Brain pericyte (primary cell): ENCODE data around the gene TUBA1B.
"Not testable (repeated sequence)": the region's sequence is repeated elsewhere in the genome, so short reads cannot be mapped to it uniquely, and the experiment has no call there.

Experiments
- DNase-seq: peaks from one replicate; pipeline ENCODE4 v3.0.0-alpha.2; 2012; ENCODE audit warnings: low read depth, low spot score

The TUBA1B gene

GRCh38 chr12:49131051-49131893 lies at the start of gene TUBA1B:
Gene TUBA1B, minus strand, starts transcription at chr12:49131395. Its CDS starts 95 bp downstream, at chr12:49131300.
- peak; percentile 52 for DNase-seq

GRCh38 chr12:49174218-49174617 lies 43.0 kb upstream of the TUBA1B start:
- no peak for DNase-seq

GRCh38 chr12:49170924-49171323 lies 39.7 kb upstream of the TUBA1B start:
- DNase-seq, result no peak

GRCh38 chr12:49165114-49165513 lies 33.9 kb upstream of the TUBA1B start:
- no peak for DNase-seq

GRCh38 chr12:49161901-49162300 lies 30.7 kb upstream of the TUBA1B start:
- not testable (repeated sequence) for DNase-seq

- DNase-seq, result no peak
These were observed 30.0 kb upstream of the TUBA1B start for GRCh38 chr12:49161092-49161795.

GRCh38 chr12:49160399-49160798 lies 29.2 kb upstream of the TUBA1B start:
- no peak for DNase-seq

- DNase-seq, result no peak
These were observed 23.0 kb upstream of the TUBA1B start for GRCh38 chr12:49154221-49154620.

- DNase-seq, result no peak
These were observed 16.2 kb upstream of the TUBA1B start for GRCh38 chr12:49147384-49147783.

- DNase-seq, result no peak
These were observed 15.2 kb upstream of the TUBA1B start for GRCh38 chr12:49146406-49146805.

GRCh38 chr12:49144384-49144783 lies 13.2 kb upstream of the TUBA1B start:
- no peak for DNase-seq

GRCh38 chr12:49138999-49139398 lies 7.8 kb upstream of the TUBA1B start:
- DNase-seq, result no peak

GRCh38 chr12:49138587-49138986 lies 7.4 kb upstream of the TUBA1B start:
- no peak for DNase-seq

GRCh38 chr12:49137476-49137875 lies 6.3 kb upstream of the TUBA1B start:
- DNase-seq, result no peak

GRCh38 chr12:49136997-49137396 lies 5.8 kb upstream of the TUBA1B start:
- not testable (repeated sequence) for DNase-seq

GRCh38 chr12:49133590-49133989 lies 2.4 kb upstream of the TUBA1B start:
- DNase-seq, result no peak

GRCh38 chr12:49133014-49133413 lies 1.8 kb upstream of the TUBA1B start:
- DNase-seq, result no peak

- DNase-seq, result peak; percentile 22
These were observed 783 bp upstream of the TUBA1B start for GRCh38 chr12:49131894-49132461.

- DNase-seq, result peak; percentile 78
These were observed 794 bp downstream of the TUBA1B start for GRCh38 chr12:49130151-49131050.

GRCh38 chr12:49129332-49130150 lies 1.7 kb downstream of the TUBA1B start:
- no peak for DNase-seq

- not testable (repeated sequence) for DNase-seq
These were observed 3.2 kb downstream of the TUBA1B start for GRCh38 chr12:49127971-49128370.
